SIG-M5 treated with dmso at 0.1 percent for 504 hours (cell line): Measurements from ENCODE around the gene GSTCD.
A peak's percentile ranks its signal among the peaks of the same experiment; 100 is the strongest.
"Not testable (repeated sequence)": the region's sequence is repeated elsewhere in the genome, so short reads cannot be mapped to it uniquely, and the experiment has no call there.

Experiments used
- DNase-seq: peaks from one replicate; lab custom pipeline; 2025; ENCODE audit not compliant: unreplicated experiment; lab: John Stamatoyannopoulos, UW

The GSTCD gene

DNA sequence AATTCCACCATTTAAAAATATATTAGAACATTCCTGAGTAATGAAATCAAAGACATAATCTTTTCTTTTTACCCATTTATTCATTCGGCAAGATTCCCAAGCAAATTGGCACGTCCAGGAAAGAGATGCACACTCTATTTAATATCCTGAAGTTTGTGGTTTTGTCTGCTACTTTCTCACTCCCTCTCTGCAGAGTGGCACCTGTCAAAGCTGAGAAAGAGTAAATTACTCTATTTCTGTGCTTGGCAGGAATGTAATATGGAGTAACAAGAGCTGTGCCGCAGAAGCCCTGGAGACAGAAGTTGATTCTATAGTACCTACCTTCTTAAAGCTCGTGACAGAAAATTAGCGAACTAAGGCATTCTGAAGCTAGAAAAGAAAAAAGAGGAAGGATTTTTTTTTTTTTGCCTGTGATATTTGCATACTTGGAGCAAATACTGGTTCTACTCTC lies 5.5 kb downstream of the GSTCD start:
- peak; percentile 59 for DNase-seq

GRCh38 chr4:105714932-105715331 lies 6.3 kb downstream of the GSTCD start:
- no peak for DNase-seq

GRCh38 chr4:105715692-105716278 lies 7.2 kb downstream of the GSTCD start:
- DNase-seq: peak; percentile 47

- DNase-seq: no peak
Measured at GRCh38 chr4:105719204-105719603, 10.6 kb downstream of the GSTCD start.

DNA sequence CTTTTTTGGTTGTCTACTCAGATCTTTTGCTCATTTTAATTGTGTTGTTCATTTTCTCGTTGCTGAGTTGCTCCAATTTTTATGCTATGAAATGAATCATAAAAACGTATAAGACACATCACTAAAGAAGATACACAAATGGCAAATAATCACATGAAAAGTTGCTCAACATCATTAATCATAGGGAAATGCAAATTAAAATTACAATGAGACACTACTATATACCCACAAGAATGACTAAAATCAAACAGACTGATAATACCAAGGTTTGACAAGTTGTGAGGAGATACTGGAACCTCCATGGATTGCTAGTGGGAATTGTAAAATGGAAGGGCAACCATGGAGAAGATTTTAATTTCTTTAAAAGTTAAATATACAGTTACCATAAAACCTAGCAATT lies 17.0 kb downstream of the GSTCD start:
- no peak for DNase-seq

- not testable (repeated sequence) for DNase-seq
Measured at GRCh38 chr4:105729895-105730294, 21.3 kb downstream of the GSTCD start.

- not testable (repeated sequence) for DNase-seq
Measured at GRCh38 chr4:105735217-105735616, 26.6 kb downstream of the GSTCD start.

DNA sequence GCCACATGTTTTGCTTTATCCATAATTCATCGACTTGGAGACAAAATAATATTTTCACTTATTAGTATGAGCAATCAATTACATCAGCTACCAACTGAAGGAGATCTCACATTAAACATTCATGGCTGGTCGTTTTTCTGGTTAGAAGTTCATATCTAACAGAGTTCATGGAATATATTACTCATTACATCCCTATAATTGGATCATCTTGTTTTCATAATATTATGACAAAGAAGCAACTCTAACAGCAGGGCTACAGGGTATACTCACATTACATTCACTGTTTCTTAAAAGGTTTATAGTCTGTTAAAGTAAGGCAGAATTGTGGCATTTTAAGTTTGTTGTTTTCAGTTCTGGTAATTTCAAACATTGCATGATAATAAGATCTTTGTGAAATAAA lies 33.0 kb downstream of the GSTCD start:
- DNase-seq: no peak

DNA sequence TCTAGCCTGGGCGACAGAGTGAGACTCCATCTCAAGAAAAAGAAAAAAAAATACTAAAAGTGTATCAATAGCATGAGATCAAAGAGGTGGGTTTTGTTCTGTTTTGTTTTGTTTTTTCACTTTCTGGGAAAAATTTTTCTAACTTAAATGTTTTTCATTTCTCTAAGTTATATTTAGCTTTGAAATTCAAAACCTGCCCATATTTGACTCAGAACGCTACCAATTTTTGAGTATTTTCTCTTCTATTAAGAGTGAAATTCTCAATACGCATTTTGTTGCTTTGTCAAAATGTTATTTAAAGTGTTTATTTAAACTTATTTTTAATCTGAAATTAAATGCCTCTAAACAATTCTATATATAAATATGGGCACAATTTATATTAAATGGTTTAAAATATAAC lies 39.6 kb downstream of the GSTCD start:
- no peak for DNase-seq

GRCh38 chr4:105751718-105752299 lies 43.2 kb downstream of the GSTCD start:
- no peak for DNase-seq

- DNase-seq: no peak
Measured at GRCh38 chr4:105753361-105753760, 44.8 kb downstream of the GSTCD start.

GRCh38 chr4:105755375-105755774 lies 46.8 kb downstream of the GSTCD start:
- DNase-seq: no peak

GRCh38 chr4:105758958-105759357 lies 50.4 kb downstream of the GSTCD start:
- no peak for DNase-seq

DNA sequence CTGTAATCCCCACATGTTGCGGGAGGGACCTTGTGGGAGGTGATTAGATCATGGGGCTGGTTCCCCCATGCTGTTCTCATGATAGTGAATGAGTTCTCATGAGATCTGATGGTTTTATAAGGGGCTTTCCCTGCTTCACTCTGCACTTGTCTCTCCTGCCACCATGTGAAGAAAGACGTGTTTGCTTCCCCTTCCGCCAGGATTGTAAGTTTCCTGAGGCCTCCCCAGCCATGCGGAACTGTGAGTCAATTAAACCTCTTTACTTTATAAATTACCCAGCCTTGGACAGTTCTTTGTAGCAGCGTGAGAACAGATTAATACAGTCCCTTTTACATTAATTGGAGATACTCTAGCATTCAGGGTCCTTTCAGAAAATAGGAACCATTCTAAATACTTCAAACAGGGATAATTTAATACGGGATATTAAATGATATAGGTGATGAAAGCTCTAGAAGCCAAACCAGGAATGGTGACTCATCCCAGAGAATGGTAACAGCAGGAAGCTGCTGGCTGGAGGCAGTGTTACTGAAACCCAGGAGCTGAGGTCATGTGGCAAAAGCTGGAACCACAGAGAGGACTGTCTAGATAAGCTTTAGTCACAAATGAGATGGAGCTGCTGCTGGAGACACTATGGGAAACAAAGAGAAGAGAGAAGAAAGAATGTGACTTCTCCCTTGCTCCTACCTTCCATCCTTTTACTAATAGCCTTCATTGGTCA lies 57.3 kb downstream of the GSTCD start:
- DNase-seq: peak; percentile 20

DNA sequence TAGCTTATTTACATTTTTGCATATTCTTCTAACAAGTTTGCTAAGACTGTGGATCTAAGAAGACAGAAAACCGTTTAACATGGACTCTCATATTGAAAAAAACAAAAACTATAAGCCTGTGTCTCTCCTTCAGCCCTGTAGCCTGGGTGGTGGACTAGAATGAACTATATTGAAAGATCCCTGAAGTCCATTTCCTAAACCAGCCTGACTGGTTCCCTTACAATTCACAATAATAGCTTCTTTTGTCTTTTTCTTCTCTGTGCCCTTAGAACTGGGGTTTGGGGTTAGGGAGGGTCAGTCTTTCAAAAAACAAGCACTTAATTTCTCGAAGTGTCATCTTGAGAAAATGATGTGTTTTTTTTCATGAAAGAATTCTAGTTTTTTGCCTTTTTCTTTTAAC lies 59.0 kb downstream of the GSTCD start:
- DNase-seq: no peak

- not testable (repeated sequence) for DNase-seq
Measured at GRCh38 chr4:105770524-105770923, 61.9 kb downstream of the GSTCD start.

DNA sequence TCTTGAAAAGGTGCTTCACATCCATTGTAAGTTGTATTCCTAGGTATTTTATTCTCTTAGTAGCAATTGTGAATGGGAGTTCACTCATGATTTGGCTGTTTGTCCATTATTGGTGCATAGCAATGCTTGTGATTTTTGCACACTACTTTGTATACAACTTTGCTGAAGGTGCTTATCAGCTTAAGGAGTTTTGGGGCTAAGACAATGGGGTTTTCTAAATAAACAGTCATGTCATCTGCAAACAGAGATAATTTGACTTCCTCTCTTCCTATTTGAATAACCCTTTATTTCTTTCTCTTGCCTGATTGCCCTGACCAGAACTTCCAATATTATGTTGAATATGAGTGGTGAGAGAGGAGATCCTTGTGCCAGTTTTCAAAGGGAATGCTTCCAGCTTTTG lies 63.5 kb downstream of the GSTCD start:
- DNase-seq: not testable (repeated sequence)

DNA sequence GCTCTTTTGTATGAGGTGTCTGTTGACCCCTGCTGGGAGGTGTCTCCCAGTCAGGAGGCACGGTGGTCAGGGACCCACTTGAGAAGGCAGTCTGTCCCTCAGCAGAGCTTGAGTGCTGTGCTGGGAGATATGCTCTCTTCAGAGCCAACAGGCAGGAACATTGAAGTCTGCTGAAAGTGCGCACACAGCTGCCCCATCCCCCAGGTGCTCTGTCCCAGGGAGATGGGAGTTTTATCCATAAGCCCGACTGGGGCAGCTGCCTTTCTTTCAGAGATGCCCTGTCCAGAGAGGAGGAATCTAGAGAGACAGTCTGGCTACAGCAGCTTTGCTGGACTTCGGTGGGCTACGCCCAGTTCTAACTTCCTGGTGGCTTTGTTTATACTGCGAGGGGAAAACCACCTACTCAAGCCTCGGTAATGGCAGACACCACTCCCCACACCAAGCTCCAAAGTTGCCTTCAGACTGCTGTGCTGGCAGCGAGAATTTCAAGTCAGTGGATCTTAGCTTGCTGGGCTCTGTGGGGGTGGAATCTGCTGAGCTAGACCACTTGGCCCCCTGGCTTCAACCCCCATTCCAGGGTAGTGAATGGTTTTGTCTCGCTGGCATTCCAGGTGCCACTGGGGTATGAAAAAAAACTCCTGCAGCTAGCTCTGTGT lies 67.3 kb downstream of the GSTCD start:
- DNase-seq: not testable (repeated sequence)

- no peak for DNase-seq
Measured at GRCh38 chr4:105780176-105780575, 71.6 kb downstream of the GSTCD start.

GRCh38 chr4:105784761-105785160 lies 76.2 kb downstream of the GSTCD start:
- no peak for DNase-seq

DNA sequence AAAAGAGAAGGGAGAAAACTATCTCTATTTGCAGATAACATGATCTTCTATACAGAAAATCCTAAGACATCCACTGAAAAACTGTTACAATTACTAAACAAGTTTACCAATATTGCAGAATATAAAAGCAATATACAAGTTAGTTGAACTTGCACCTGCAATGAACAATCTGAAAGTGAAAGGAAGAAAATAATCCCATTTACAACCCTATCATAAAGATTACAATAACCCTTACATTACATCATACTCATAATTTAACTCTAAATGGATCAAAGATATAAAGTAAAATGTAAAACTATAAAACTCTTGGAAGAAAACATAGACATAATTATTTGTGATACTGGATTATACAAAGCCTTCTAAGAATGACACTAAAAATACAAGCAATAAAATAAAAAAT lies 77.2 kb downstream of the GSTCD start:
- DNase-seq: no peak

GRCh38 chr4:105786748-105787147 lies 78.2 kb downstream of the GSTCD start:
- no peak for DNase-seq
